H9 (cell line): ENCODE results near the gene TRIM50. TPM values are rescaled to one million over a fixed set of nuclear protein-coding genes. Genes with fewer than 3 reads are reported as not detected.

Experiments used
- DNase-seq: peaks from one replicate; pipeline ENCODE4 v3.0.0-alpha.2; 2017
- H2AFZ ChIP-seq: one replicate; pipeline ENCODE4 v1.6.1; 2013; ENCODE audit warnings: mild to moderate bottlenecking, low read length, control low read depth, moderate library complexity
- H2AK5ac ChIP-seq: 2 replicates; pipeline ENCODE4 v1.6.1; 2013; ENCODE audit warnings: low read length, control low read depth, mixed read lengths; ENCODE audit not compliant: insufficient read length
- H2BK120ac ChIP-seq: one replicate; pipeline ENCODE4 v1.6.1; 2013; ENCODE audit warnings: low read depth, mild to moderate bottlenecking, low read length, control low read depth, inconsistent platforms; ENCODE audit not compliant: poor library complexity, severe bottlenecking
- H2BK12ac ChIP-seq: 2 replicates; pipeline ENCODE4 v1.6.1; 2013; ENCODE audit warnings: low read length, control low read depth, mixed read lengths, low read depth; ENCODE audit not compliant: insufficient read length
- H2BK15ac ChIP-seq: 2 replicates; pipeline ENCODE4 v1.6.1; 2013; ENCODE audit warnings: low read depth, low read length, control low read depth
- H2BK20ac ChIP-seq: one replicate; pipeline ENCODE4 v1.6.1; 2013; ENCODE audit warnings: low read depth, mild to moderate bottlenecking, low read length, control low read depth, inconsistent platforms; ENCODE audit not compliant: poor library complexity, severe bottlenecking
- H2BK5ac ChIP-seq: 2 replicates; pipeline ENCODE4 v1.6.1; 2013; ENCODE audit warnings: low read length, control low read depth, mixed read lengths; ENCODE audit not compliant: insufficient read length
- H3K14ac ChIP-seq: 2 replicates; pipeline ENCODE4 v1.6.1; 2013; ENCODE audit warnings: low read length, control low read depth; ENCODE audit not compliant: insufficient read depth
- H3K18ac ChIP-seq: 2 replicates; pipeline ENCODE4 v1.6.1; 2013; ENCODE audit warnings: low read depth, mild to moderate bottlenecking, mixed read lengths, low read length, control low read depth; ENCODE audit not compliant: insufficient read length
- H3K23ac ChIP-seq: 2 replicates; pipeline ENCODE4 v1.6.1; 2013; ENCODE audit warnings: low read length, control low read depth, mixed read lengths, low read depth; ENCODE audit not compliant: insufficient read length
- H3K23me2 ChIP-seq: 2 replicates; pipeline ENCODE4 v1.6.1; 2013; ENCODE audit warnings: low read depth, mild to moderate bottlenecking, mixed read lengths, low read length, control low read depth; ENCODE audit not compliant: insufficient read length, poor library complexity, severe bottlenecking
- H3K27ac ChIP-seq: 2 replicates; pipeline ENCODE4 v1.5.1; 2013; ENCODE audit warnings: low read length, control low read depth, mixed read lengths, low read depth; ENCODE audit not compliant: insufficient read length
- H3K27me3 ChIP-seq: 2 replicates; pipeline ENCODE4 v1.6.1; 2013; ENCODE audit warnings: low read length, control low read depth, inconsistent platforms; ENCODE audit not compliant: insufficient read depth
- H3K4ac ChIP-seq: 2 replicates; pipeline ENCODE4 v1.6.1; 2013; ENCODE audit warnings: low read depth, mild to moderate bottlenecking, control low read depth, inconsistent platforms, low read length, moderate library complexity
- H3K4me1 ChIP-seq: 2 replicates; pipeline ENCODE4 v1.6.1; 2013; ENCODE audit warnings: low read length, control low read depth, inconsistent platforms; ENCODE audit not compliant: insufficient read depth
- H3K4me2 ChIP-seq: 2 replicates; pipeline ENCODE4 v1.6.1; 2013; ENCODE audit warnings: low read length, control low read depth, mixed read lengths; ENCODE audit not compliant: insufficient read length, insufficient read depth
- H3K56ac ChIP-seq: 2 replicates; pipeline ENCODE4 v1.6.1; 2013; ENCODE audit warnings: low read depth, mild to moderate bottlenecking, mixed read lengths, low read length, control low read depth; ENCODE audit not compliant: insufficient read length
- H3K79me1 ChIP-seq: 2 replicates; pipeline ENCODE4 v1.6.1; 2013; ENCODE audit warnings: low read depth, mild to moderate bottlenecking, moderate library complexity, low read length, control low read depth, inconsistent platforms; ENCODE audit not compliant: insufficient read depth, poor library complexity, severe bottlenecking
- H3K79me2 ChIP-seq: 2 replicates; pipeline ENCODE4 v1.6.1; 2013; ENCODE audit warnings: low read length, control low read depth, inconsistent platforms; ENCODE audit not compliant: insufficient read depth
- H3K9ac ChIP-seq: 2 replicates; pipeline ENCODE4 v1.6.1; 2013; ENCODE audit warnings: low read length, control low read depth, mixed read lengths; ENCODE audit not compliant: insufficient read length; ENCODE audit errors: extremely low read depth
- H3K9me3 ChIP-seq: one replicate; pipeline ENCODE4 v1.6.1; 2013; ENCODE audit warnings: low read depth, low read length, inconsistent platforms; ENCODE audit not compliant: control insufficient read depth
- H3T11ph ChIP-seq: one replicate; pipeline ENCODE4 v1.6.1; 2013; ENCODE audit warnings: mild to moderate bottlenecking, low read length, control low read depth, inconsistent platforms
- H4K20me1 ChIP-seq: one replicate; pipeline ENCODE4 v1.6.1; 2013; ENCODE audit not compliant: control insufficient read depth, insufficient read length, insufficient read depth
- H4K5ac ChIP-seq: 2 replicates; pipeline ENCODE4 v1.6.1; 2013; ENCODE audit warnings: low read depth, mild to moderate bottlenecking, mixed read lengths, low read length, control low read depth; ENCODE audit not compliant: insufficient read length
- H4K8ac ChIP-seq: replicated peaks from 2 replicates; pipeline ENCODE4 v1.6.1; 2013; ENCODE audit warnings: low read length, control low read depth, mixed read lengths, low read depth; ENCODE audit not compliant: insufficient read length
- H4K91ac ChIP-seq: 2 replicates; pipeline ENCODE4 v1.6.1; 2013; ENCODE audit warnings: low read depth, mild to moderate bottlenecking, moderate library complexity, mixed read lengths, low read length, control low read depth; ENCODE audit not compliant: insufficient read length
- H3K27ac Mint-ChIP-seq, 3 experiments: 2 replicates in 2 of 3; 3 replicates in 1 of 3; pipeline ENCODE4 v1.8.0; 2020 to 2021; ENCODE audit warnings: mixed read lengths in 3 of 3, mild to moderate bottlenecking in 1 of 3, moderate library complexity in 1 of 3
- H3K27me3 Mint-ChIP-seq: 2 replicates; pipeline ENCODE4 v1.8.0; 2021; ENCODE audit warnings: low read depth, mild to moderate bottlenecking, moderate library complexity, mixed read lengths
- H3K36me3 Mint-ChIP-seq, 3 experiments: 2 replicates in 2 of 3; 3 replicates in 1 of 3; pipeline ENCODE4 v1.8.0; 2020 to 2021; ENCODE audit warnings: low read depth in 3 of 3, mixed read lengths in 3 of 3; ENCODE audit not compliant: insufficient read depth in 1 of 3
- H3K4me1 Mint-ChIP-seq, 2 experiments: 2 replicates each; pipeline ENCODE4 v1.8.0; 2020; ENCODE audit warnings: mixed read lengths in 2 of 2
- H3K4me3 Mint-ChIP-seq, 2 experiments: 2 replicates in 1 of 2; 3 replicates in 1 of 2; pipeline ENCODE4 v1.8.0; 2020 to 2021; ENCODE audit warnings: mild to moderate bottlenecking in 2 of 2, mixed read lengths in 2 of 2, moderate library complexity in 1 of 2
- H3K9me3 Mint-ChIP-seq, 2 experiments: 2 replicates in 1 of 2; 3 replicates in 1 of 2; pipeline ENCODE4 v1.8.0; 2020; ENCODE audit warnings: mild to moderate bottlenecking in 2 of 2, mixed read lengths in 2 of 2, moderate library complexity in 1 of 2
- CTCF ChIP-seq: fragments of 200-600 bp; sonication (generic); conservative IDR thresholded peaks from 3 replicates; pipeline ENCODE4 v1.8.0; 2021; ENCODE audit warnings: antibody characterized with exemption, mild to moderate bottlenecking
- WGBS: extraction: QIAGEN DNeasy Blood & Tissue Kit; methylation state at CpG from one replicate; pipeline ENCODE4 v1.1.7; 2013; ENCODE audit warnings: missing lambda C conversion rate, low lambda C conversion rate, mixed read lengths; ENCODE audit not compliant: insufficient read length; ENCODE audit errors: extremely low coverage; 5-methylcytosine and 5-hydroxymethylcytosine counted together
- total RNA-seq: library from RNA; stranded (reverse); gene quantifications from 2 replicates; pipeline ENCODE4 v1.2.1, GENCODE V29; 2021

Gene TRIM50
- total RNA-seq, 1 experiment from 2014 or later = not detected

- no peak overlapping the region for H3T11ph ChIP-seq
- no peak overlapping the region for H2AK5ac ChIP-seq
Measured at GRCh38 chr7:73369622-73370021, 41.7 kb upstream of the TRIM50 start.

More at GRCh38 chr7:73369622-73370021, 41.7 kb upstream of the TRIM50 start:
- H3K18ac ChIP-seq = no peak overlapping the region
- no peak overlapping the region for H3K9ac ChIP-seq
- Mint-ChIP-seq H3K4me3 (no peak overlapping the region), H3K4me1 (peaks cover 0 to 4% of the 10 kb centered on the region in 2 experiments; a peak in 2 of 4 replicates), H3K27ac (peak overlapping the region in 1 of 3 experiments; percentile 23; a peak in 3 of 7 replicates), H3K27me3 (no peaks in the 10 kb centered on the region), H3K9me3 (no peaks in the 10 kb centered on the region), H3K36me3 (no peaks in the 10 kb centered on the region)
- no peak overlapping the region for H3K23ac ChIP-seq
- no peaks in the 10 kb centered on the region for H3K23me2 ChIP-seq
- no peak overlapping the region for H3K27ac ChIP-seq
- WGBS = no CpG with 5 or more reads among the region's 9 CpGs
- H3K9me3 ChIP-seq = no peaks in the 10 kb centered on the region
- no peaks in the 10 kb centered on the region for H4K20me1 ChIP-seq
- no peak overlapping the region for H3K14ac ChIP-seq
- H2BK15ac ChIP-seq = no peak overlapping the region
- H3K4ac ChIP-seq = no peak overlapping the region
- H3K27me3 ChIP-seq = no peaks in the 10 kb centered on the region
- DNase-seq = no peak
- no peak for TF ChIP-seq CTCF
- no peaks in the 10 kb centered on the region for H3K79me2 ChIP-seq
- no peak overlapping the region for H2BK120ac ChIP-seq
- no peaks in the 10 kb centered on the region for H3K4me1 ChIP-seq
- no peak overlapping the region for H2AFZ ChIP-seq
- H3K4me2 ChIP-seq = no peak overlapping the region
- no peak overlapping the region for H4K91ac ChIP-seq
- no peak overlapping the region for H2BK20ac ChIP-seq
- H4K8ac ChIP-seq = no peak overlapping the region
- H2BK12ac ChIP-seq = no peak overlapping the region
- no peak overlapping the region for H4K5ac ChIP-seq
- H3K79me1 ChIP-seq = no peaks in the 10 kb centered on the region
- H3K56ac ChIP-seq = no peak overlapping the region
- no peak overlapping the region for H2BK5ac ChIP-seq
